GM18505 (cell line): ENCODE data around the gene GPANK1.

Source experiments
- ATAC-seq: cut with Tn5 transposase; IDR thresholded peaks from one replicate; pipeline ENCODE4 v1.9.1; 2021; ENCODE audit not compliant: unreplicated experiment
- POLR2A ChIP-seq: IDR thresholded peaks from 4 replicates; pipeline ENCODE4 v1.6.1; 2011; ENCODE audit warnings: borderline replicate concordance; ENCODE audit not compliant: insufficient read depth, insufficient read length; ENCODE audit errors: extremely low read depth

Gene GPANK1

GRCh38 chr6:31702405-31702818 lies 37.6 kb upstream of the GPANK1 start:
- ATAC-seq, result no peak

GRCh38 chr6:31701666-31702404 lies 37.0 kb upstream of the GPANK1 start:
- TF ChIP-seq POLR2A, result no peak
- ATAC-seq, result no peak

More at GRCh38 chr6:31702405-31702818, 37.6 kb upstream of the GPANK1 start:
- no peak for TF ChIP-seq POLR2A

- no peak for TF ChIP-seq POLR2A
- no peak for ATAC-seq
These were observed 36.1 kb upstream of the GPANK1 start for GRCh38 chr6:31700740-31701401.

DNA sequence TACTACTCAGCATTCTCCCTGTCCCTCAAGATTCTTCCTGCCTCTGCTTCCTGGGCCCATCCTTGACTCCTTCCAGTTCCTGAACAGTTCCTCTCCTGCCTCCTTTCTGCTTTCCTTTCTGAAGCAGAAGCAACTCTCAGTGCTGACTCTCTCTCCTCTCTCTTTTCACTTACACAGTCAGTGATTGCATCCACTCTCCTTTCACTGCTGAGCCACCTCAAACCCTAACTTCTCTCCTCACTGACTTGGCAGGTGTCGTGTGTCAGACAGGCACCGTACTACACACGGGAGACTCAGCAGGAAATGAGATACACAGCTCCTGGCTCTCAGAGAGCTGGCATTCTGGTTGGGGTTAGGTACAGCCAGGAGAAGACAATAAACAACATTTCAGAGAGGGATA lies 32.8 kb upstream of the GPANK1 start:
- no peak for TF ChIP-seq POLR2A
- no peak for ATAC-seq

GRCh38 chr6:31693535-31693934 lies 28.7 kb upstream of the GPANK1 start:
- TF ChIP-seq POLR2A, result no peak
- no peak for ATAC-seq

GRCh38 chr6:31692886-31693285 lies 28.1 kb upstream of the GPANK1 start:
- no peak for ATAC-seq
- TF ChIP-seq POLR2A, result no peak

- ATAC-seq, result no peak
- TF ChIP-seq POLR2A, result no peak
These were observed 27.6 kb upstream of the GPANK1 start for GRCh38 chr6:31692353-31692752.

GRCh38 chr6:31691564-31692108 lies 26.8 kb upstream of the GPANK1 start:
- no peak for ATAC-seq
- TF ChIP-seq POLR2A, result no peak

- no peak for TF ChIP-seq POLR2A
- no peak for ATAC-seq
These were observed 26.3 kb upstream of the GPANK1 start for GRCh38 chr6:31691078-31691463.

DNA sequence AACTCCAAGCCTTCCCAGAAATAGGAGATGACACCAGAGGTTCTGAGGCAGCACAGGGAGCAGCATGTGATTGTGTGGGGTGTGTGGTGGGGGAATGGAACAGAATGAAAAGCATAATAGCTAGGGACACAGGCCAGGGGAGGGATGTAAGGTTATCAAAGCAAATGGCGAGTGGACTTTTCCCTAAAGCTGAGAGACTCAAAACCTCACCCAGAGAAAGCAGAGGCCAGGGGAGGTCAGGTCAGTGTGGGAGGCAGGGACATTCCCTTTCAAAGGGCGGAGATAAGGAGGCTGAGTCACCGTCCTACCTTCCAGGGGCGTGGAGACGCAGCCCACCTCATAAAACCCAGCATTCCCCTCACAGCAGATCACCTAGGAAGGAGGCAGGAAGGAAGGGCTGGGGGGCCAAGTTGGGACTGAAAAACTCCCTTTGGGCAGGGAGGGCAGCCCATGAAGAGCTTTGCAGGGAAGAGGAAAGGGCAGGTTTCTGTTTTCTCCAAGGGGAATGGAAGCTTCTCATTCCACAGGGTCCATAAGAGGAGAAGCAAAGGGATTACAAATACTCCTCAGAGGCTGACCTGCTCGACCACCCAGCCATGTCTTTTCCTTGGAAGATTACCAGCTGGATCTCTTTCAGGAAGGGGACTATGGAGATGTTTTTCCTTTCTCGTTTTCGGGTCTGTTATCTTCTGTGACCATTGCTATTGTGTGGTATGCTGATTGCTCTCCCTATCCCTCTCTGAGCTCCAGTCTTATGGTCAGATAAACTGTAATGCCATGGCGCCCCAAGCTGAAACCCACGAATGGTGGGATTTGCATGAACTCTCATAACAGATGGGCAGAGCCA lies 25.7 kb upstream of the GPANK1 start:
- ATAC-seq, result no peak
- TF ChIP-seq POLR2A, result no peak

GRCh38 chr6:31689249-31690110 lies 24.7 kb upstream of the GPANK1 start:
- no peak for TF ChIP-seq POLR2A
- no peak for ATAC-seq

- no peak for ATAC-seq
- no peak for TF ChIP-seq POLR2A
These were observed 23.3 kb upstream of the GPANK1 start for GRCh38 chr6:31687860-31688693.

DNA sequence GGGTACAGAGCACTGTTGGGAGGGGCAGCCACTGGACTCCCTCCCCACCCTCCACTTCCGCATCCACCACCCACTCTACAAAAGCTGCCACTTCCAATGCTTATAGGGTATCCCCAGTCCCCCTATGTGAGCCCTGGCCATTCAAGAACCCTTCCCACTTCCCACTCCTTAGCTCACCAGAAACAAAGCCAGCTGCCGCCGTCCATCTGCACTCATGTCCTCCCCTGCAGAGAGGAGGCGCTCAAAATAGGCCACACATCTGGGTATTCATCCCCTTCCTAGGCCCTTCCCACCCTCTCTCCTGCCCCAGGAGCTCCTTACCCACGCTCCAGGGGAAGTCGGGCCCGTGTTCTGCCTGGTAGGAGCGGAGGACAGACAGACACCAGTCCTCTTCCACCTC lies 22.5 kb upstream of the GPANK1 start:
- no peak for TF ChIP-seq POLR2A
- no peak for ATAC-seq
